GM12875 (cell line): ENCODE data around the gene FYN.
"Not testable (repeated sequence)": the region's sequence is repeated elsewhere in the genome, so short reads cannot be mapped to it uniquely, and the experiment has no call there.

Source experiments
- H3K4me3 ChIP-seq: one replicate; pipeline ENCODE4 v1.5.1; 2011; ENCODE audit warnings: low read depth, low read length, control low read depth
- TF ChIP-seq, protein P1 (sequence below): IDR thresholded peaks from 2 replicates; pipeline ENCODE4 v1.5.1; 2011; ENCODE audit warnings: low read depth, mild to moderate bottlenecking, control low read depth, inconsistent platforms, low read length, moderate library complexity, borderline replicate concordance; ENCODE audit not compliant: insufficient read depth

Gene FYN

DNA sequence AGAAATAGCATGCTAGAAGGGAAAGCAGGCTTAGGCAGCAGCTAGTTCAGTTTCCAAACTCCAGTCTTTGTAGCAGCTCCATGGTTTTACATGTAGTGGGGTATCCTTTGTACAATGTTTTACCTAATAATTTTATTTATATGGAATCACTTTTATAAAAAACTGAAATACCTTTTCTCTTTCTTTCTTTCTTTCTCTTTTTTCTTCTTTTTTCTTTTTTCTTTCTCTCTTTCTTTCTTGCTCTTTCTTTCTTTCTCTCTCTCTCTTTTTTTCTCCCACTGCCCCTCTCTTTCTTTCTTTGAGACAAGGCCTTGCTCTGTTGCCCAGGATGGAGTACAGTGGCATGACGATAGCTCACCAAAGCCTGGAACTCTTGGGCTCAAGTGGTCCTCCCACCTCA is 41.4 kb upstream of the FYN start:
- no peak overlapping the region for H3K4me3 ChIP-seq
- TF ChIP-seq, protein P1, sequence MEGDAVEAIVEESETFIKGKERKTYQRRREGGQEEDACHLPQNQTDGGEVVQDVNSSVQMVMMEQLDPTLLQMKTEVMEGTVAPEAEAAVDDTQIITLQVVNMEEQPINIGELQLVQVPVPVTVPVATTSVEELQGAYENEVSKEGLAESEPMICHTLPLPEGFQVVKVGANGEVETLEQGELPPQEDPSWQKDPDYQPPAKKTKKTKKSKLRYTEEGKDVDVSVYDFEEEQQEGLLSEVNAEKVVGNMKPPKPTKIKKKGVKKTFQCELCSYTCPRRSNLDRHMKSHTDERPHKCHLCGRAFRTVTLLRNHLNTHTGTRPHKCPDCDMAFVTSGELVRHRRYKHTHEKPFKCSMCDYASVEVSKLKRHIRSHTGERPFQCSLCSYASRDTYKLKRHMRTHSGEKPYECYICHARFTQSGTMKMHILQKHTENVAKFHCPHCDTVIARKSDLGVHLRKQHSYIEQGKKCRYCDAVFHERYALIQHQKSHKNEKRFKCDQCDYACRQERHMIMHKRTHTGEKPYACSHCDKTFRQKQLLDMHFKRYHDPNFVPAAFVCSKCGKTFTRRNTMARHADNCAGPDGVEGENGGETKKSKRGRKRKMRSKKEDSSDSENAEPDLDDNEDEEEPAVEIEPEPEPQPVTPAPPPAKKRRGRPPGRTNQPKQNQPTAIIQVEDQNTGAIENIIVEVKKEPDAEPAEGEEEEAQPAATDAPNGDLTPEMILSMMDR = no peak

DNA sequence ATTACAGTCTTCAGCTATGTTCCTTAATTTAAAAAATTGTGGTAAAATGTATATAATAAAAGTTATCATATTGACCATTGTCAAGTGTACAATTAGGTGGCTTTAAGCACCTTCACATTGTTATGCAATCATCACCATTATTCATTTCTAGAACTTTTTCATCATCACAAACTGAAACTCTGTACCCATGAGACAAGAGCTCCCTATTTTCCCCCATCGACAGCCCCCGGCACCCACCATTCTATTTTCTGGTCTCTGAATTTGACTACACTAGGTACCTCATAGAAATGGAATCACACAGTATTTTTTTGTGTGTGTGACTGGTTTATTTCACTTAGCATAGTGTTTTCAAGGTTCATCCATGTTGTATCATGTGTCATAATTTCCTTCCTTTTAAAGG is 39.7 kb upstream of the FYN start:
- no peak overlapping the region for H3K4me3 ChIP-seq
- TF ChIP-seq, protein P1 = no peak

DNA sequence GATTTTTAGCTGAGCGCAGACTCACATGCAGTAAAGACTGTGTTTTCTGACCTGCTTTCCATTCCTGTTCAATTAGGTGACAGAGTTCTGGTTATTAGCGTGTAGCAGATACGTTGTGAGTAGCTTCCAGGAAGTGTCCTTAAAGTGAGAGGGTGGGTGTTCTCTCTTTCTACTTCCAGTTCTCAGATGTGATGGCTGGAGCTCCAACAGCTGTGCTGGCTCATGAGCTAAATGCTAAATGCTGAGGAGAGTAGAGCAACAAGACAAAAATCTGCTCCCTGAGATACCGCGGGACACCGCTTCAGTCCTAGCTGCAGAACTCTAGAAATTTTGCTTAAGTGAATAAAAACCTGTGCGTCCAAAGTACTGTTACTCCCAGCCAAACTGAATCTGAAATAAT is 38.2 kb upstream of the FYN start:
- no peak overlapping the region for H3K4me3 ChIP-seq
- TF ChIP-seq, protein P1 = no peak

DNA sequence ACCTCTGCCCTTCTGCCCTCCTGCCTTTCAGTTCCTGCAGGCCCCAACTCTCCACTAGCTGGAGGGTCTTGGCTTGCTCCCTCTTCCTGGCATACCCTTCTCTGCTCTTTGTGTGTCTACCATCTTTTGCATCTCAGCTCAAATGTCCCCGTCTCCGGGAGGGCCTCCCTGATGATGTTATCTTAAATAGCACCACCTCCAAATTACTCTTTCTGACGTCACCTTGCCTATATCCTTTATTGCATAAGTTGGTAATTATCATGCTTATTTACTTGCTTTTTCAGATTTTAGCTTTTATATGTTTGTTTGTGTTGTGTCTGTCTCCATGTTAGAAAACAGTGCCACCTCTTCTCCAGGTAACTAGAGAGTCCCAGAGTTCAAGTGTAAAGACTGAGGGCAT is 36.0 kb upstream of the FYN start:
- TF ChIP-seq, protein P1 = no peak
- no peak overlapping the region for H3K4me3 ChIP-seq

DNA sequence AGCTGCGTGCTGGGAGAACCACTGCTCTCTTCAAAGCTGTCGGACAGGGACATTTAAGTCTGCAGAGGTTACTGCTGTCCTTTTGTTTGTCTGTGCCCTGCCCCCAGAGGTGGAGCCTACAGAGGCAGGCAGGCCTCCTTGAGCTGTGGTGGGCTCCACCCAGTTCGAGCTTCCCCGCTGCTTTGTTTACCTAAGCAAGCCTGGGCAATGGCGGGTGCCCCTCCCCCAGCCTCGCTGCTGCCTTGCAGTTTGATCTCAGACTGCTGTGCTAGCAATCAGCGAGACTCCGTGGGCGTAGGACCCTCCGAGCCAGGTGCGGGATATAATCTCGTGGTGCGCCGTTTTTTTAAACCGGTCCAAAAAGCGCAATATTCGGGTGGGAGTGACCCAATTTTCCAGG is 35.1 kb upstream of the FYN start:
- not testable (repeated sequence) for H3K4me3 ChIP-seq

DNA sequence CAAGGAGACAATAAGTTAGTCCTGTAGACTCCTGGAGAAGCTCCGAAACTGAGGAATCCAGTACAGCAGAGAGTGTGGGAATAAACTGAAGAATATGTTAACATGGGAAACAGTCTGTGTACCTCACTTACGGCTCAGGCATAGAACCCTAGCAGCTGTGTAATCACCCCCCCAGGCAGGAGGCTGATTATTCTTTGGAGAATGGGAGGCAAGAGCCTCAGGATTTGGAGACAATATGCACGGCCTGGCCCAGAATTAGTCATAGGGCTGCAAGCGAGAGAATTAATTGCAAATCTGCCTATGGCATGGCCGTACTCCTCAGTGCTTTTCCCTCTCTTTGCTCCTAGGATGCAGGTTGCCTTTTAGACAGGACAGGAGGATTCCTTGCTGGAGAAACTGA is 27.5 kb upstream of the FYN start:
- TF ChIP-seq, protein P1 = no peak
- no peak overlapping the region for H3K4me3 ChIP-seq

DNA sequence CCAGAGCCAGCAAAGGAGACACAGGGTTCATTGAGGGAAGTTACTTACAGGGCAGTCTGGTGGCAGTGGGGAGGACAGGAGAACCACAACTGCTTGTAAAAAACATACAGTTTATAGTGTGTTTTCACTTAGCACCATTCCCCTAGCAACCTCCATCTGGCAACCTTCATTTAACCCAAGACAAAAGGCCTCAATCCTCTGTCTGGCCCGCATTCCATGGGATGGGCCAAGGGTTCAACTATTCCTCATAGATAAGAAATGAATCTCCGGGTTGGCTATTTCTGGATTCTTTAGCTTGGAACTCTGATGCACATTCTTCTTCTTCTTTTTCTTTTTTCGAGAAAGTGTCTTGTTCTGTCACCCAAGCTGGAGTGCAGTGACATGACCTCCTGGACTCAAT is 26.3 kb upstream of the FYN start:
- TF ChIP-seq, protein P1 = no peak
- H3K4me3 ChIP-seq = no peak overlapping the region

DNA sequence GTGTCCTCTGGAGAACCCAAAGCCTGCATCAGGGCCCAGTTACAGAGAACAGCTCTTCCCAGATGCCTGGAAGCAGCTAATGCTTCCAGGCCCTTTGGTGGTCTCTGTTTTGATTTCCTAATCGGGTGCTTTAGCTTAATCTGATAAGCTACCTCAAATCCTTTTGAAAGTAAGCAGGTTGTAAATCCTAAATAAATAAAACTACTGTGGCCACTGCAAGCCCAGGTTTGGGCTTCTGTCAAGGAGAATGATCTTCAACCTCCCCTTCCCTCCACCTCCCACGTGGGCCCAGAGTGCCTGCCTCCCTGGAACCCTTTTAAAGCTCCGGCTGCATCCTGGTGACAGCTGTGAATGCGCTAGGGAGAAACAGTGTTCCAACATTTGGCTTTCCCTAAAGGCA is 25.2 kb upstream of the FYN start:
- TF ChIP-seq, protein P1 = no peak
- H3K4me3 ChIP-seq = no peak overlapping the region
